Measurements from ENCODE around the gene SLC41A3. TPM values are rescaled to one million over a fixed set of nuclear protein-coding genes. Genes with fewer than 3 reads are reported as not detected.

The SLC41A3 gene
- total and polyA plus RNA-seq, 12 donors: 40.8 to 140 (median 74.4) TPM

- no peak overlapping the region for H3K4me3 ChIP-seq
- no peak for DNase-seq
- H3K27ac ChIP-seq: no peak overlapping the region
- H3K9me3 ChIP-seq (replicated peaks in 1 of 3): no peaks in the 10 kb centered on the region
- no peaks in the 10 kb centered on the region for H3K36me3 ChIP-seq (replicated peaks in 1 of 2)
- TF ChIP-seq POLR2A (IDR thresholded peaks at IDR 0.05) (no peak), CTCF (IDR thresholded peaks at IDR 0.05) (no peak)
- no peaks in the 10 kb centered on the region for H3K27me3 ChIP-seq
- intact Hi-C loops (cut with DNase I): no loop called here
- H3K4me1 ChIP-seq (replicated peaks in 1 of 2): peaks cover 0 to 15% of the 10 kb centered on the region in 2 donors
- 86 to 93% (median 92%) methylated on average over 1 of the region's 1 CpG for WGBS, 4 donors
Observed at GRCh38 chr3:126087552-126088175, 3.7 kb upstream of the SLC41A3 start.

GRCh38 chr3:126085841-126086240 lies 1.9 kb upstream of the SLC41A3 start:
- Histone ChIP-seq H3K9me3 (replicated peaks in 1 of 3) (no peaks in the 10 kb centered on the region), H3K4me3 (no peak overlapping the region), H3K36me3 (replicated peaks in 1 of 2) (no peaks in the 10 kb centered on the region), H3K4me1 (replicated peaks in 1 of 2) (peaks cover 0 to 28% of the 10 kb centered on the region in 2 donors), H3K27me3 (no peaks in the 10 kb centered on the region), H3K27ac (no peak overlapping the region)
- intact Hi-C loops (cut with DNase I): no loop called here
- TF ChIP-seq POLR2A (IDR thresholded peaks at IDR 0.05): no peak
- TF ChIP-seq CTCF (IDR thresholded peaks at IDR 0.05): no peak
- 50 to 95% (median 82%) methylated on average over 2 of the region's 2 CpGs for WGBS, 4 donors
- DNase-seq: no peak

GRCh38 chr3:126085276-126085675 lies 1.4 kb upstream of the SLC41A3 start:
- intact Hi-C loops (cut with DNase I): no loop called here

GRCh38 chr3:126084768-126085180 lies 850 bp upstream of the SLC41A3 start:
- Histone ChIP-seq H3K9me3 (replicated peaks in 1 of 3) (no peaks in the 10 kb centered on the region), H3K36me3 (replicated peaks in 1 of 2) (no peaks in the 10 kb centered on the region), H3K27ac (peak overlapping the region in 2 of 5 donors; percentile 89 to 94), H3K4me1 (replicated peaks in 1 of 2) (peaks cover 0 to 28% of the 10 kb centered on the region in 2 donors), H3K27me3 (no peaks in the 10 kb centered on the region), H3K4me3 (peak overlapping the region in 2 of 4 donors; percentile 80)
- TF ChIP-seq CTCF (IDR thresholded peaks at IDR 0.05) (no peak), POLR2A (IDR thresholded peaks at IDR 0.05) (no peak)
- intact Hi-C loops (cut with DNase I): no loop called here
- WGBS, 4 donors: 64 to 75% (median 70%) methylated on average over 5 of the region's 5 CpGs
- no peak for DNase-seq

More at GRCh38 chr3:126085276-126085675, 1.4 kb upstream of the SLC41A3 start:
- H3K4me3 ChIP-seq: no peak overlapping the region
- no peaks in the 10 kb centered on the region for H3K36me3 ChIP-seq (replicated peaks in 1 of 2)
- H3K27me3 ChIP-seq: no peaks in the 10 kb centered on the region
- TF ChIP-seq CTCF (IDR thresholded peaks at IDR 0.05): no peak
- TF ChIP-seq POLR2A (IDR thresholded peaks at IDR 0.05): no peak
- 96 to 97% (median 97%) methylated on average over 7 of the region's 7 CpGs for WGBS, 4 donors
- peaks cover 0 to 28% of the 10 kb centered on the region in 2 donors for H3K4me1 ChIP-seq (replicated peaks in 1 of 2)
- no peaks in the 10 kb centered on the region for H3K9me3 ChIP-seq (replicated peaks in 1 of 3)
- H3K27ac ChIP-seq: no peak overlapping the region
- peak in 1 of 7 donors; percentile 44 for DNase-seq

All from adrenal gland (tissue), 12 donors.